Heart left ventricle (tissue), 16 donors: Measurements from ENCODE around the gene MANEAL. TPM values are rescaled to one million over a fixed set of nuclear protein-coding genes. Genes with fewer than 3 reads are reported as not detected.
A peak's percentile ranks its signal among the peaks of the same experiment; 100 is the strongest.

ENCODE experiments used
- ATAC-seq, 4 donors: fragments of 200-7000 bp; cut with Tn5 transposase; one replicate each; pipeline ENCODE4 v1.9.1; 2020 to 2022; ENCODE audit warnings: moderate library complexity in 4 of 4, mild to moderate bottlenecking in 3 of 4, moderate number of reproducible peaks in 1 of 4
- DNase-seq, 5 donors: peaks; one replicate each; pipeline ENCODE4 v3.0.0-alpha.2; 2020
- H3K27ac ChIP-seq, 12 donors: fragments of 200-600 bp; sonication (generic) in 4 of 12; one replicate each; pipeline versions ENCODE4 v1.5.0 to v1.8.0; 2016 to 2022; ENCODE audit warnings: mild to moderate bottlenecking in 2 of 12
- H3K27me3 ChIP-seq, 9 donors: fragments of 200-600 bp; sonication (generic) in 2 of 9; one replicate each; pipeline versions ENCODE4 v1.5.1 to v1.8.0; 2016 to 2022; ENCODE audit warnings: mild to moderate bottlenecking in 3 of 9
- H3K36me3 ChIP-seq, 9 donors: fragments of 200-600 bp; sonication (generic) in 2 of 9; one replicate each; pipeline versions ENCODE4 v1.5.0 to v1.8.0; 2018 to 2022; ENCODE audit warnings: mild to moderate bottlenecking in 2 of 9
- H3K4me1 ChIP-seq, 12 donors: fragments of 200-600 bp; sonication (generic) in 4 of 12; one replicate each; pipeline versions ENCODE4 v1.5.0 to v1.8.0; 2016 to 2022; ENCODE audit warnings: mild to moderate bottlenecking in 3 of 12
- H3K4me3 ChIP-seq, 12 donors: fragments of 200-600 bp; sonication (generic) in 4 of 12; one replicate each; pipeline versions ENCODE4 v1.5.0 to v1.8.0; 2017 to 2022; ENCODE audit warnings: mild to moderate bottlenecking in 9 of 12, moderate library complexity in 4 of 12
- H3K9me3 ChIP-seq, 12 donors: fragments of 200-600 bp; sonication (generic) in 4 of 12; one replicate each; pipeline versions ENCODE4 v1.5.0 to v1.8.0; 2016 to 2022; ENCODE audit warnings: mild to moderate bottlenecking in 1 of 12
- CTCF ChIP-seq, 12 donors: fragments of 200-600 bp; sonication (generic) in 4 of 12; IDR thresholded peaks; one replicate each; pipeline versions ENCODE4 v1.5.0 to v1.8.0; 2018 to 2022; ENCODE audit warnings: antibody characterized with exemption in 12 of 12, mild to moderate bottlenecking in 5 of 12
- POLR2A ChIP-seq, 2 donors: fragments of 450-650 bp; IDR thresholded peaks; one replicate each; pipeline ENCODE4 v1.6.1; 2017; ENCODE audit warnings: antibody characterized with exemption in 2 of 2, mild to moderate bottlenecking in 2 of 2, moderate library complexity in 2 of 2
- WGBS, 4 donors: extraction: QIAGEN DNeasy Blood & Tissue Kit in 2 of 4; methylation state at CpG; one replicate each; pipeline versions ENCODE4 v1.1.5 to v1.1.7; 2013 to 2018; 5-methylcytosine and 5-hydroxymethylcytosine counted together
- intact Hi-C, 10 donors: fragments of 100-400 bp; cut with DNase I; formaldehyde crosslinking; loops; one replicate each; pipeline versions ENCODE4 v1.11.1 to v1.14.2; 2022
- polyA plus RNA-seq, 2 donors: library from polyadenylated mRNA; stranded (reverse); fragments of 200-250 nt; gene quantifications; one replicate each; pipeline ENCODE4 v1.2.3, GENCODE V29; 2013
- total RNA-seq, 9 donors: library from RNA; depleted of rRNA in 2 of 9; stranded (reverse); fragments of >200 nt in 2 of 9; fragmentation: NEBNext Ultra II Directional in 3 of 9; extraction: Animal tissue kit (Norgen Biotek cat#: 25700) in 3 of 9; gene quantifications; one replicate each; pipeline versions ENCODE4 v1.1.0 to v1.2.4, GENCODE V29; 2016 to 2023
- donor health status: ischemic (EF 13 %, LVEDD 7.1; RV severe dilation, severe dysfunction).
- donor health status: healthy with polysubstance abuse.
- donor health status: DM: no; HTN: yes; CAD: no.
- donor health status: DM: no; HTN: no; CAD: no.
- donor health status: ischemic (EF 25% LVEDD 6.9; RV normal size, moderate dysfunction).
- donor health status: ischemic (EF 25% LVEDD 5.7; RV mildly dilated, moderate dysfunction).
- donor health status: healthy.
- donor health status: DM: yes; HTN: yes; CAD: no.
- donor health status: ischemic (EF 35%, LVEDD 5.7; RV mildly dilated, moderate dysfunction).
- donor health status: nonischemic (EF 11% LVEDD 7.7; RV severe dilation, severe dysfunction).
- donor health status: DM: yes; HTN: yes; CAD: no.
- donor health status: PGD.
- donor health status: ischemic (EF 29% LVEDD 5.4; RV normal size, mild dysfunction).
- donor health status: nonischemic (EF 23%, LVEDD 6.1; RV moderate dilation, normal function).

The MANEAL gene
- total and polyA plus RNA-seq, 11 donors: 0.53 to 2.9 (median 0.97) TPM

GRCh38 chr1:37752213-37752582 lies 41.4 kb upstream of the MANEAL start:
- peaks cover 0 to 17% (median 0%) of the 10 kb centered on the region in 12 donors for H3K4me1 ChIP-seq
- ATAC-seq (no peak), DNase-seq (no peak)
- peak overlapping the region in 2 of 12 donors; percentile 38 to 49 for H3K4me3 ChIP-seq
- WGBS, 4 donors: 20 to 30% (median 21%) methylated on average over 11 of the region's 11 CpGs
- H3K36me3 ChIP-seq: no peaks in the 10 kb centered on the region
- intact Hi-C loops: no loop called here
- peaks cover 8 to 84% (median 48%) of the 10 kb centered on the region in 9 donors for H3K27me3 ChIP-seq
- TF ChIP-seq CTCF (IDR thresholded peaks at IDR 0.05) (no peak), POLR2A (IDR thresholded peaks at IDR 0.05) (no peak)
- H3K27ac ChIP-seq: no peak overlapping the region
- peaks cover 0 to 6% (median 0%) of the 10 kb centered on the region in 12 donors for H3K9me3 ChIP-seq

GRCh38 chr1:37752583-37753471 lies 40.8 kb upstream of the MANEAL start:
- Histone ChIP-seq H3K4me1 (peaks cover 0 to 17% (median 0%) of the 10 kb centered on the region in 12 donors), H3K36me3 (no peaks in the 10 kb centered on the region), H3K27ac (no peak overlapping the region), H3K4me3 (peak overlapping the region in 7 of 12 donors; percentile 3 to 49 (median 30)), H3K27me3 (peaks cover 8 to 82% (median 52%) of the 10 kb centered on the region in 9 donors), H3K9me3 (no peaks in the 10 kb centered on the region)
- ATAC-seq: peak in 2 of 4 donors; percentile 53 to 61
- DNase-seq: no peak
- TF ChIP-seq CTCF (IDR thresholded peaks at IDR 0.05) (no peak), POLR2A (IDR thresholded peaks at IDR 0.05) (no peak)
- WGBS, 4 donors: 2 to 6% (median 3%) methylated on average over 23 to 105 of the region's 105 CpGs
- intact Hi-C loops: no loop called here

- peaks cover 8 to 89% (median 52%) of the 10 kb centered on the region in 9 donors for H3K27me3 ChIP-seq
- no peak overlapping the region for H3K27ac ChIP-seq
- TF ChIP-seq CTCF (IDR thresholded peaks at IDR 0.05) (no peak), POLR2A (IDR thresholded peaks at IDR 0.05) (no peak)
- peak overlapping the region in 1 of 12 donors; percentile 49 for H3K4me3 ChIP-seq
- no peak for ATAC-seq
- H3K36me3 ChIP-seq: no peaks in the 10 kb centered on the region
- intact Hi-C loops: no loop called here
- H3K4me1 ChIP-seq: peaks cover 0 to 17% (median 0%) of the 10 kb centered on the region in 12 donors
- H3K9me3 ChIP-seq: no peaks in the 10 kb centered on the region
- 6 to 11% (median 6%) methylated on average over 36 to 52 of the region's 52 CpGs for WGBS, 4 donors
- no peak for DNase-seq
Observed at GRCh38 chr1:37753473-37754321, 40.0 kb upstream of the MANEAL start.

GRCh38 chr1:37755290-37755689 lies 38.4 kb upstream of the MANEAL start:
- no peak for ATAC-seq
- 21 to 94% (median 72%) methylated on average over 1 of the region's 1 CpG for WGBS, 4 donors
- H3K27me3 ChIP-seq: peaks cover 10 to 90% (median 54%) of the 10 kb centered on the region in 9 donors

More at GRCh38 chr1:37755290-37755689, 38.4 kb upstream of the MANEAL start:
- intact Hi-C loops: no loop called here
- H3K4me3 ChIP-seq: no peak overlapping the region
- peaks cover 0 to 17% (median 0%) of the 10 kb centered on the region in 12 donors for H3K4me1 ChIP-seq
- no peak for TF ChIP-seq POLR2A (IDR thresholded peaks at IDR 0.05)
- DNase-seq: no peak
- no peaks in the 10 kb centered on the region for H3K36me3 ChIP-seq
- no peaks in the 10 kb centered on the region for H3K9me3 ChIP-seq
- no peak overlapping the region for H3K27ac ChIP-seq
